Measurements from ENCODE around the gene STRADA.

Gene STRADA

DNA sequence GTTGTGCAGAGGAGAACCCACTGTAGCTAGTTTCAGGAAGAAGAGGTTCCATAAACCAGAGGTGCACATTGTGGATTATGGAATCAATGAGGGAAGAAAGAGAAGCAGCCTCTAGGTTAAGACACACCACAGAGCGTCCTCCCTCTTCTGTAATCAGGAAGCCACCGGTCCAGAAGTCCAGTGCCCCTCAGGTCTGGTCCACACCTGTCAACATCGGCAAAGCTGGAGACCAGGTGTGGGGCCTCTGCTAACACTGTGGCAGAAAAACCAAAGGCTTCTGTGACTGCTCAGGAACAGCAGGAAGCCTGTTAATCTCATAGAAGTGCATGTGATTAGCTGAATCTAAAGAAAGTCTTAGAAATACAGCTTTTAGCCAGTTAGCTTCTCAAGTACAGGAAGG, 65.0 kb downstream of the STRADA start:
- Histone ChIP-seq H3K4me1 (ENCODE audit: insufficient read depth, low read length) (peaks cover 34% of the 10 kb centered on the region), H3K36me3 (ENCODE audit: insufficient read depth, low read length) (0 out of 2 replicates have a peak, but pooled peaks cover 3% of the 10 kb centered on the region), H3K9me3 (ENCODE audit: control insufficient read depth, insufficient read depth, low read length) (no peaks in the 10 kb centered on the region), H3K9ac (ENCODE audit: low read depth, low read length) (no peak overlapping the region)

DNA sequence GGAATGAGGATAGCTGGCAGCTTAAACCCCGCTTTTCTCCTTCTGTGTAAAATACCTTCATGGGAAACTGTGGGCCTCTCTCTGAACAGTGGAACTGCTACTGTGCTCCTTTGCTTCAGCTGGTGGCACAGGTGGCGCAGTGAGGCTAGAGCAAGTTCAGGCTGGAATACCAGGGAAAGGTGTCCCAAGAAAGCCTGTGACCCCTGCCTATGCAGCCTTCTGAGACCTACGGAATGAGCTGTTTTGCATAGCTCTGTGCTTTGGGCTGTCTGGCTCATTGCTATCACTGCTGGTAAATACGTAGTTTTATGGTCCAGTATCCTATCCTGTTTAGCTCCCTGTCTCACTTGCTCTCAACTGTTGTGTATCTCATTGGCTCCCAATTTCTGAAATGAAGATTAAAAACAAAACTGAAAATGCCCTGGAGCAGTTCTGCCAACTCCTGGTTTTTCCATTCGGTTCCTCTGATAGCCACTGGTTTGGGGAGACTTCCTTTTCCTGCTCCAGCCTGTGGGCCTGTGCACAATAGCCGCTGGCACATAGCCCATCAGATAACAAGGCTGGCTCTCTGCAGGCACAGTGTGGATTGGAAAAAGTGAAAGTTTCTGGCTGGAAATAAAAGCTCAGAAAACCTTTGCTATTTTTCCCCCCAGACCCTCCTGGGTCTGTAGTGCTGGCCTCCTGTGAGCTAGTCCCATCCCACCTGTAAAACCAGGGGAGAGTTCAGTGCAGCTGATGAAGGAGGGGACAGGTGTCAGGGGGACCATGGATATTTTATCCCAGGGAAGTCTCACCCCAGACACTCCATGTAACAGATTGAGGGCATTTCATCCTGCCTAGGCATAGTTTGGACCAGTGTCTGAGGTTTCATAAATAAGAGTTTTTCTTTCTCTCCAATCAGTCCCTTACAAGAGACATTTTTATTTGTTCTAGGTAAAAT, 65.7 kb downstream of the STRADA start:
- H3K9me3 ChIP-seq (ENCODE audit: control insufficient read depth, insufficient read depth, low read length), result no peaks in the 10 kb centered on the region
- H3K4me1 ChIP-seq (ENCODE audit: insufficient read depth, low read length), result peaks cover 28% of the 10 kb centered on the region
- no peak overlapping the region; the same call in 1 of the 2 replicates for H3K9ac ChIP-seq (ENCODE audit: low read depth, low read length)
- 0 out of 2 replicates have a peak, but pooled peaks cover 3% of the 10 kb centered on the region for H3K36me3 ChIP-seq (ENCODE audit: insufficient read depth, low read length)

DNA sequence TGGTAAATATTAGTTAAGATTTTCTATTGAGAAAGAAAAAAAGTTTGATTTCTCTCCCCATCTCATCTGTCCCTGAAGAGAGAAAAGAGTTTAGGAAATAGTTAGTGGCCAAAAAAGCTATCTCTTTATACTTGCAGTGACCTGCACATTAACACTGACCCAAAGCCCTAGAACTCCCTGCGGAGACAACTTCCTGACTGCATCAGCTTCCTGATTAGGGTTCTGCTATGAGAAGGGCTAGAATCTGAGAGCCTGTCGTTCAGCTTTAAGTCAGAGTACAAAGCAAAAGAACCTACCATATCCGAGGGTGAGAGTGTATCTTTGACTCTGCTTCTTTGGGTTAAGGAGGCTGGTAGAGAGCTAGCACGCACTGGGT, 66.4 kb downstream of the STRADA start:
- Histone ChIP-seq H3K36me3 (ENCODE audit: insufficient read depth, low read length) (0 out of 2 replicates have a peak, but pooled peaks cover 3% of the 10 kb centered on the region), H3K9ac (ENCODE audit: low read depth, low read length) (no peak overlapping the region; the same call in 1 of the 2 replicates), H3K9me3 (ENCODE audit: control insufficient read depth, insufficient read depth, low read length) (no peaks in the 10 kb centered on the region), H3K4me1 (ENCODE audit: insufficient read depth, low read length) (peaks cover 28% of the 10 kb centered on the region)

DNA sequence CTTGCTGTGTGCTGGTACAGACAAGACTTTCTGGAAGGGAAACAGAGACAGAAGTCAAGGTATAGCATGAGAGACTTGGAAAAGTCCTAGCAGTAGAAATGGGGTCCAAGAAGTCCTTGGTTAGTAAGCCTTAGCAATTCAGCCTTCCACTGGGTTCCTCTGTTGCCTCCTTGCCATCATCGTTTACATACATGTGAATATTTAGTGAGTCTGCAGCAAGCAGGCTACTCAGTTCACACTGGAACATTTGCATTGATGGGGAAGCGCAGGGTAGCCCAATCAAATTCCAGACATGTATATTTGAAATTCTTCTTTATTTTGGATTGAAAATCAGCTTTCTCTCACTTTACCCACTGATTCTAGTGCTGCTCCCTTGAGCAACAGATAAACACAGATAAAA, 68.7 kb downstream of the STRADA start:
- Histone ChIP-seq H3K9ac (ENCODE audit: low read depth, low read length) (no peak overlapping the region), H3K9me3 (ENCODE audit: control insufficient read depth, insufficient read depth, low read length) (no peaks in the 10 kb centered on the region), H3K4me1 (ENCODE audit: insufficient read depth, low read length) (peaks cover 28% of the 10 kb centered on the region), H3K36me3 (ENCODE audit: insufficient read depth, low read length) (peaks cover 6% of the 10 kb centered on the region; the same call in 1 of the 2 replicates)

DNA sequence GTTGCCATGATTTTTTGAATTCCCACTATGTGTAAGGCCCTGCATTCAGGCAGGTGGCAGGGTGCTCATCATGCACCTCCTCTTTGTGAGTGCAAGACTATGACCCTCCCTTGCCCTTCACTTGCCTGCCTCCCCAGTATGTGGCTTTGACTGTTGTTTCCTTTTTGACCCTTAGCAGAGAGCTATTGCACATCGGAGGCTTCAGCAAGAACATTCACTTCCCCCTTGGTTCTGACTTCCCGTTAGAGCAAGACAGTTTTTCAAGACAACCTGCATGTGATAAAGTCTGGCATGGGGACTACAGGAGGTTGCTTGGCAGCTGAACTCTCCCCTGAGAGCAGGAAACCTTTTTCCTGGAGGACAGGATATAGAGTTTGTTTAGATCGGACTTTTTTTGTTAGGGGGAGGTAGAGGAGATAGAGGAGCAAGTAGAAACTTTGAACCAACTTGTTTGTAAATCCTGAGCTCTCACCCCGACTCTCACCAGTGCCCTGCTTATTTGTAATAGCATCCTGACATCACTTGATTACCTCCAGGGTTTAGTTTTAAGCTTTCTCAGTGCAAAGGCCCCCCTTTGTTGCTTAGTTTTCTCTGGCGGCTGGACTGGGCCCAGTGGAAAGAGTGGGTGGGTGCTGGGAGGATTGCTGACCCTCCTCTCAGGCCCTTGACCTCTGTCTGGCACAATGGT, 75.9 kb downstream of the STRADA start:
- H3K36me3 ChIP-seq (ENCODE audit: insufficient read depth, low read length), result peaks cover 11% of the 10 kb centered on the region; the same call in 1 of the 2 replicates
- H3K9ac ChIP-seq (ENCODE audit: low read depth, low read length), result no peak overlapping the region
- no peaks in the 10 kb centered on the region for H3K4me1 ChIP-seq (ENCODE audit: insufficient read depth, low read length)
- no peaks in the 10 kb centered on the region for H3K9me3 ChIP-seq (ENCODE audit: control insufficient read depth, insufficient read depth, low read length)

DNA sequence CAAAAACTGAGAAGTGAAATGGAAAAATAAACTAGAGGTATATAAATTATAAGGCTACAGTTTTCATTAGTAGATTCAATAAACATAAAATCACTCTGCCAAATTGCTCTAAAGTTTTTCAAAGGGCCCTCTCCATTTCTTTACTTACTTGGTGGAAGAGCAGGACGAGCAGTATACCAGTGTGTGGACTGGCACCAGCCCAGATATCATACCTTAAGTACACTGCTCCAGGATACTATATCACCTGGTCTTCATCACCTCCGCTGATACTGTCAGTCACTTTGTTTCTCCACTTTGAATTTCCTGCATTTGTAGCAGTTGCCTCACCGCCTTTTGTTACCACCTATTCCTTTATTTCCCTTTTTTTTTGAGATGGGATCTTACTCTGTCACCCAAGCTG, 81.7 kb downstream of the STRADA start:
- H3K4me1 ChIP-seq (ENCODE audit: insufficient read depth, low read length), result no peaks in the 10 kb centered on the region
- H3K9ac ChIP-seq (ENCODE audit: low read depth, low read length), result no peak overlapping the region
- H3K36me3 ChIP-seq (ENCODE audit: insufficient read depth, low read length), result peaks cover 6% of the 10 kb centered on the region
- no peaks in the 10 kb centered on the region for H3K9me3 ChIP-seq (ENCODE audit: control insufficient read depth, insufficient read depth, low read length)

DNA sequence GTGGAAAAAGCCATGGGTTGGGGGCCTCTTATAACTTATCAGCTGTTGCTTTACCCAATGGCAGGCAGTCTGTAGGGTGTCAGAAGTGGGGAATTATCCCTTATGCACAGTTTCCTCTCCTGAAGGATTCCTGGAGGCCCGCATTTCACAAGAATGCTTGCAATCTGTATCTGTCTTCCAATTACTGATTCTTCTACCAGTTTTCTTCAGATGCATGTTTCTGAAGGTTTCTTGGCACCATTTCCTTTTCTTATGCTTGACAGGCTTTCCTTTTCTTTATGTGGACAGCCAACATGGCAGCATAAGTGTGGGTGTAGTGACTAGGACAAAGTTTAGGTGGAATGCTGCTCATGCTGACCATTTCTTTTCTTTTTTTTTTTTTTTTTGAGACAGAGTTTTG, 83.2 kb downstream of the STRADA start:
- H3K36me3 ChIP-seq (ENCODE audit: insufficient read depth, low read length), result peaks cover 9% of the 10 kb centered on the region
- no peak overlapping the region for H3K9ac ChIP-seq (ENCODE audit: low read depth, low read length)
- no peaks in the 10 kb centered on the region for H3K4me1 ChIP-seq (ENCODE audit: insufficient read depth, low read length)
- H3K9me3 ChIP-seq (ENCODE audit: control insufficient read depth, insufficient read depth, low read length), result no peaks in the 10 kb centered on the region

DNA sequence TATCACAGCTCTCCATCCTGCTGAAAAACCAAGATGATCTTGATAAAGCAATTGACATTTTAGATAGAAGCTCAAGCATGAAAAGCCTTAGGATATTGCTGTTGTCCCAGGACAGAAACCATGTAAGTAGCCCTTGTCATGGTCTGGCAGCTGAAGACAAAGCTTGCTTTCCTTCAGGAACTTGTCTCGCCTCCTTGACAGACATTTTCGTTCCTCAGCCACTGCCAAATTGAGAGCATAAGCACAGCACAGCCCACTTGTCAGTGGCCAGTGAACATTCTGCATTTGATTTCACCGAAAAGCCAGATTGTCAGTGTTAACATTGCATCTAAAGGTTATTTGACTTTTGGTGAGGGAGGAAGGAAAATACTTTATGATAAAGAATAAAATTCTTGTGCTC, 83.8 kb downstream of the STRADA start:
- Histone ChIP-seq H3K9me3 (ENCODE audit: control insufficient read depth, insufficient read depth, low read length) (no peaks in the 10 kb centered on the region), H3K4me1 (ENCODE audit: insufficient read depth, low read length) (no peaks in the 10 kb centered on the region), H3K36me3 (ENCODE audit: insufficient read depth, low read length) (peaks cover 9% of the 10 kb centered on the region), H3K9ac (ENCODE audit: low read depth, low read length) (no peak overlapping the region)

DNA sequence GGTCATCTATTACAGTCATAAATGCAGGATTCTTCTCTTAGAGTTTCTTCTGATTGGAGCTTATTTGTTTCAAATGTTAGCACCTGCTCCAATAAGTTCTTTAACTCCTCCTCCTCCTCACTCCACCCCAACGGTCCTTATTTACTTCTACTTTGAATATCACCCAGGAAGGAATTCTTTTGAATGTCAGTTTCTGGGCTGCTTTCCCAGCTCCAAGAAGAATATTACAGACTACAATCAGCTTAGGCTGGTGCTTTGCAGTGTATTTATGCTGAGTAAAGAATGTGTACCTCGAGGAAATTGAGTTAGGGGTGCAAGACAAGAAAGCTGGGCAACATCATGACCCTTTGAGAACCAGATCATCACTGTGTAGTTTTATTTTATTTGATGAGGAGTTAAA, 88.5 kb downstream of the STRADA start:
- H3K36me3 ChIP-seq (ENCODE audit: insufficient read depth, low read length), result peaks cover 3% of the 10 kb centered on the region; the same call in 1 of the 2 replicates
- H3K4me1 ChIP-seq (ENCODE audit: insufficient read depth, low read length), result peaks cover 3% of the 10 kb centered on the region

More for the DNA sequence above, 88.5 kb downstream of the STRADA start:
- no peaks in the 10 kb centered on the region for H3K9me3 ChIP-seq (ENCODE audit: control insufficient read depth, insufficient read depth, low read length)
- no peak overlapping the region for H3K9ac ChIP-seq (ENCODE audit: low read depth, low read length)
